ENCODE measurements around the gene SMURF1. TPM values are rescaled to one million over a fixed set of nuclear protein-coding genes. Genes with fewer than 3 reads are reported as not detected.

SMURF1 gene
- total RNA-seq, 1 experiment from 2014 or later: 30.2 TPM

GRCh38 chr7:98990356-98990755 is 153.6 kb downstream of the SMURF1 start:
- Histone ChIP-seq H3K9ac (ENCODE audit: low read length) (no peak overlapping the region), H3F3A (ENCODE audit: low read length, unreplicated experiment) (no peaks in the 10 kb centered on the region), H3K4me1 (ENCODE audit: insufficient read depth, low read length) (no peaks in the 10 kb centered on the region), H3K9me2 (replicated peaks; ENCODE audit: low read length) (no peaks in the 10 kb centered on the region), H3K36me3 (ENCODE audit: low read depth, low read length) (peaks cover 51% of the 10 kb centered on the region), H2AFZ (ENCODE audit: low read length) (no peak overlapping the region), H3K79me2 (ENCODE audit: low read length) (no peaks in the 10 kb centered on the region), H3K27ac (ENCODE audit: low read length) (no peak overlapping the region), H4K20me1 (ENCODE audit: low read length) (no peaks in the 10 kb centered on the region), H3K9me3 (ENCODE audit: low read length) (no peaks in the 10 kb centered on the region), H3K27me3 (ENCODE audit: low read length) (no peaks in the 10 kb centered on the region), H3K4me2 (ENCODE audit: low read length) (no peak overlapping the region), H3K4me3 (ENCODE audit: low read length) (no peak overlapping the region)
- intact Hi-C loops (cut with micrococcal nuclease): no loop called here
- no peak for TF ChIP-seq CTCF (conservative IDR thresholded peaks at IDR 0.05; ENCODE audit: low read depth, low read length)
- TF ChIP-seq EZH2phosphoT487 (IDR thresholded peaks at IDR 0.05; ENCODE audit: borderline replicate concordance, low read length): no peak
- no peak for TF ChIP-seq EZH2 (IDR thresholded peaks at IDR 0.05; ENCODE audit: low read length, unreplicated experiment)
- POLR2A ChIA-PET (ENCODE audit: unreplicated experiment): no interaction called here
- no TSS peak for BruUV-seq (replicated peaks)
- no peak for DNase-seq
- ATAC-seq: no peak
- CTCF ChIA-PET: no interaction called here

GRCh38 chr7:98988641-98989040 is 155.3 kb downstream of the SMURF1 start:
- Histone ChIP-seq H3K4me1 (ENCODE audit: insufficient read depth, low read length) (no peaks in the 10 kb centered on the region), H3K9me3 (ENCODE audit: low read length) (no peaks in the 10 kb centered on the region), H3F3A (ENCODE audit: low read length, unreplicated experiment) (no peaks in the 10 kb centered on the region), H3K79me2 (ENCODE audit: low read length) (no peaks in the 10 kb centered on the region), H2AFZ (ENCODE audit: low read length) (no peak overlapping the region), H3K4me3 (ENCODE audit: low read length) (no peak overlapping the region), H3K9ac (ENCODE audit: low read length) (no peak overlapping the region), H4K20me1 (ENCODE audit: low read length) (no peaks in the 10 kb centered on the region), H3K27ac (ENCODE audit: low read length) (no peak overlapping the region), H3K4me2 (ENCODE audit: low read length) (no peak overlapping the region), H3K27me3 (ENCODE audit: low read length) (no peaks in the 10 kb centered on the region), H3K36me3 (ENCODE audit: low read depth, low read length) (peaks cover 60% of the 10 kb centered on the region), H3K9me2 (replicated peaks; ENCODE audit: low read length) (no peaks in the 10 kb centered on the region)
- intact Hi-C loops (cut with micrococcal nuclease): no loop called here
- no TSS peak for BruUV-seq (replicated peaks)
- no peak for ATAC-seq
- no peak for TF ChIP-seq CTCF (conservative IDR thresholded peaks at IDR 0.05; ENCODE audit: low read depth, low read length)
- no peak for TF ChIP-seq EZH2phosphoT487 (IDR thresholded peaks at IDR 0.05; ENCODE audit: borderline replicate concordance, low read length)
- no peak for TF ChIP-seq EZH2 (IDR thresholded peaks at IDR 0.05; ENCODE audit: low read length, unreplicated experiment)
- DNase-seq: no peak
- POLR2A ChIA-PET (ENCODE audit: unreplicated experiment): no interaction called here
- CTCF ChIA-PET: no interaction called here

GRCh38 chr7:98985945-98986344 is 158.0 kb downstream of the SMURF1 start:
- Histone ChIP-seq H3K9me2 (replicated peaks; ENCODE audit: low read length) (no peaks in the 10 kb centered on the region), H3K27me3 (ENCODE audit: low read length) (no peaks in the 10 kb centered on the region), H3K36me3 (ENCODE audit: low read depth, low read length) (peaks cover 47% of the 10 kb centered on the region), H3K4me3 (ENCODE audit: low read length) (no peak overlapping the region), H3K4me1 (ENCODE audit: insufficient read depth, low read length) (no peaks in the 10 kb centered on the region), H3K9me3 (ENCODE audit: low read length) (no peaks in the 10 kb centered on the region), H2AFZ (ENCODE audit: low read length) (no peak overlapping the region), H3K27ac (ENCODE audit: low read length) (no peak overlapping the region), H3K79me2 (ENCODE audit: low read length) (no peaks in the 10 kb centered on the region), H3F3A (ENCODE audit: low read length, unreplicated experiment) (no peaks in the 10 kb centered on the region), H4K20me1 (ENCODE audit: low read length) (no peaks in the 10 kb centered on the region), H3K4me2 (ENCODE audit: low read length) (no peak overlapping the region), H3K9ac (ENCODE audit: low read length) (no peak overlapping the region)
- intact Hi-C loops (cut with micrococcal nuclease): no loop called here
- ATAC-seq (no peak), DNase-seq (no peak)
- ChIA-PET POLR2A (ENCODE audit: unreplicated experiment) (interaction anchor here (0.6 kb wide), 1 partner anchor 341 kb away, joined by 3 read pairs; no protein-coding TSS in a partner anchor), CTCF (no interaction called here)
- TF ChIP-seq EZH2phosphoT487 (IDR thresholded peaks at IDR 0.05; ENCODE audit: borderline replicate concordance, low read length) (no peak), EZH2 (IDR thresholded peaks at IDR 0.05; ENCODE audit: low read length, unreplicated experiment) (no peak), CTCF (conservative IDR thresholded peaks at IDR 0.05; ENCODE audit: low read depth, low read length) (no peak)
- no TSS peak for BruUV-seq (replicated peaks)

Measured in PC-3 (cell line).